Hepatic stellate cell (primary cell): Measurements from ENCODE around the gene CD101.

Experiments used
- DNase-seq: peaks from one replicate; pipeline ENCODE4 v3.0.0; 2011; ENCODE audit warnings: low spot score

CD101 gene

DNA sequence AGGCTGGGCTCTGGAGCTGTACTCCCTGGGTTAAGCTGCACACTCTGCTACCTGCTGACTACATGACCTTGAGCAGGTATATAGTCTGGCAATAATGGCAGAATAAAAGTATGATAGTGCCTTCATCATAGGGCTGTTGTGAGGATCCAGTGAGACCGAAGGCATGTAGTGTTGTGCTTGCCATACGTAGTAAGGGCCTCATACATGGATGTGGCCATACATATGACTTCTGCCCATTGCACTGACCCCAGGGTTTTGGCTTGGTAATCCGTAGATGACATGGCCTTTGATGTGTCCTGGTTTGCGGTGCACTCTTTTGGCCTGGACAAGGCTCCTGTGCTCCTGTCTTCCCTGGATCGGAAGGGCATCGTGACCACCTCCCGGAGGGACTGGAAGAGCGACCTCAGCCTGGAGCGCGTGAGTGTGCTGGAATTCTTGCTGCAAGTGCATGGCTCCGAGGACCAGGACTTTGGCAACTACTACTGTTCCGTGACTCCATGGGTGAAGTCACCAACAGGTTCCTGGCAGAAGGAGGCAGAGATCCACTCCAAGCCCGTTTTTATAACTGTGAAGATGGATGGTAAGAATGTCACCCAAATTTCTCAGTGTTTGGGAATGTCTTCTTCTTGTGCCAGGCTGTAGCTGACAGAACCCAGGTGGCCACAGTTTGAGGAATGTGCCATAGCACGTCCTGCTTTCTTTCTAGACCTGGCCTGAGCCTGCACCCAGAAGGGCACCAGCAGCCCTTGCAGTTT, 17.0 kb upstream of the CD101 start:
- DNase-seq: no peak

DNA sequence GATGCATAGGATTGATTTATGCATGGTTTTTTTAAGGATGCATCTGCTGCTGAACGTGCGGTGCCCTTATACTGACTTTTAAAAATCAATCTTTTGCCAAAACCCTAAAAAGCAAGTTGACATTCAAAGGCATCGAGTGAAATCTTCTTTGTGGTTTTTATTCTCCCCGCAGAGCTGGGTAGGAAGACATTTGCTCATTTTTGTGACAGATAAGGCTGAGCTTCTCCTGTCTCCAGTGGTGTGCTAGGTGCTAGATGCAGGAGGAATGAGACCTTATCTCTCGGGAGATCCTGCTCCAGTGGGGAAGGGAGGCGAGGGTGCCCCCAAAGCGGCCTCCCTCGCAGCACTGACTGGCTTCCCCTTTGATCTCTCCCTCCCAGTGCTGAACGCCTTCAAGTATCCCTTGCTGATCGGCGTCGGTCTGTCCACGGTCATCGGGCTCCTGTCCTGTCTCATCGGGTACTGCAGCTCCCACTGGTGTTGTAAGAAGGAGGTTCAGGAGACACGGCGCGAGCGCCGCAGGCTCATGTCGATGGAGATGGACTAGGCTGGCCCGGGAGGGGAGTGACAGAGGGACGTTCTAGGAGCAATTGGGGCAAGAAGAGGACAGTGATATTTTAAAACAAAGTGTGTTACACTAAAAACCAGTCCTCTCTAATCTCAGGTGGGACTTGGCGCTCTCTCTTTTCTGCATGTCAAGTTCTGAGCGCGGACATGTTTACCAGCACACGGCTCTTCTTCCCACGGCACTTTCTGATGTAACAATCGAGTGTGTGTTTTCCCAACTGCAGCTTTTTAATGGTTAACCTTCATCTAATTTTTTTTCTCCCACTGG, 14.9 kb upstream of the CD101 start:
- DNase-seq: no peak

DNA sequence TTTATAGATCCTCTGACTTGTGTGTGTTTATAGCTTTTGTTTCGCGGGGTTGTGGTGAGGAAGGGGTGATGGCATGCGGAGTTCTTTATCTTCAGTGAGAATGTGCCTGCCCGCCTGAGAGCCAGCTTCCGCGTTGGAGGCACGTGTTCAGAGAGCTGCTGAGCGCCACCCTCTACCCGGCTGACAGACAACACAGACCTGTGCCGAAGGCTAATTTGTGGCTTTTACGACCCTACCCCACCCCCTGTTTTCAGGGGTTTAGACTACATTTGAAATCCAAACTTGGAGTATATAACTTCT, 14.4 kb upstream of the CD101 start:
- no peak for DNase-seq

DNA sequence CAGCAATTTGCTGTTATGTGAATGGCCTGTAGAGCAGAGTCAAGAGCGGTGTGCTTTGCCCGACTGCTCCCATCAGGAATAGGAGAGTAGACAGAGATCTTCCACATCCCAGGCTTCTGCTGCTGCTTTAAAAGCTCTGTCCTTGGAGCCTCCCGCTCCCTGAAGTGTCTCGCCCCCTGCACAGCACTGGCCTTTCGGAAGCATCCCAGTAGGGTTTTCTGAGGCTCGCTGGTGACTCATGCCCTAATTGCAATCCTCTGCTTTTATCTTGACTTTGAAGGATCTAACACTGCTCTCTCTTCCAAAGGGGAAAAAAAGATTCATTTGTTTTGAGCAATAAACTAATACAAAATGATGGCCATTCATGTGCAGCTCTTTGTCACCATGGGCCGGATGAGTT, 13.3 kb upstream of the CD101 start:
- DNase-seq: no peak

DNA sequence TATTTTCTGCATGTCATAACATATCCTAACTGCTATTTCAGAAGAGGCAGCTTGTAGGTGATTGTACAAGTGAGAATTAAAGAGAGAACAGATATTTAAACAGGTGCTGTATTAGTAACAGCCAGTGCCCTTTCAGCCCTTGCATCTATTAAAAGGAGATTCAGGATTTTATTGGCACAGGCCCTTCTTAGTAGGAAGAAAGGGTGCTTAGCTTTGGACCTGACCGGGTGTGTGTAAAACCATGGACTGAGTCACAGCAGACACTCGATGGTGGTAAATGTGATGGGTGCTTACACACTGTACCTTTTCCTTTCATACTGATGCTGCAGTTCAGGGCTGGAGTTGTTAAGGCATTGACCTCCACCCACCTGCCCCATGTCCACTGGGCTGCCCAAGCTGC, 12.7 kb upstream of the CD101 start:
- no peak for DNase-seq

DNA sequence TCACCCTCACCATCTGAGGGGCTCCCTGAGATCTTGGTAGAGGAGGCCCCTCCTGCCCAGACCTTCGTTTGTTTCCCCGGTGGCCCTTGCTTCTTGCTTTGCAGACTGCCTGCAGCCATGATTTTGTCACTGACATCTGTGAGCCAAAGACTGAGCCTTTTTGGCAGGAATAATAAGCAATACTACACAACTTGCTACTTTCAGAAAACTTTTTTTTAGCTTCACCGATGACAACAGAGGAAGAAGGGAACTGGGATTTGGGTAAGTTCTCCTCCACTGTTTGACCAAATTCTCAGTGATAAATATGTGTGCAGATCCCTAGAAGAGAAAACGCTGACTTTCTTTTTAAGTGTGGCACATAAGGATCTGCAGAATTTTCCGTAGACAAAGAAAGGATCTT, 11.7 kb upstream of the CD101 start:
- no peak for DNase-seq

DNA sequence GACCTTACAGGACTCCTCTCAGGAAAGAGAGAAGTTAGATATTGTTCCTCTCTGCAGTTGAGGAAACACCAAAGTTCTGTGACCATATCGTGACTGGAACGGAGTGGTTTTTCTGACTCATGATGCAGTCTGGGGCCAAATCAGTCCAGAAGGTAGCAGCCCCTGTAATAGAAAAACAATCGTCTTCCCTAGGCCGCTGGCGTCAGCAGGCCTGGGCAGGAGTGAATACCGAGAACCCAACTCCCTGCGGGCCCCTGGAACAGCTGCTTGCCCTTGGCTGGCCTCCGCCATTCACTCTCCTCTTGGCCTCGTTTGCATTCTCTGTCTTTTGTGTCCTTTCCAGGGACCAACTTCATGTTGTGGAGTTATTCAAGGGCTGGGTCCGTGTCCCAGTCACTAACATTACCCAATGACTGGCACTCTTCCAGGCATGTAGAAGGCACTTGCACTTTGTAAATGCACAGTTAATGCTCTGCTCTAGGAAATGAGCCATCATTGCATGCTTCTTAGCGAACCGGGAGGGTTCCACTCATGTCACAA, 10.9 kb upstream of the CD101 start:
- peak; percentile 6 for DNase-seq

DNA sequence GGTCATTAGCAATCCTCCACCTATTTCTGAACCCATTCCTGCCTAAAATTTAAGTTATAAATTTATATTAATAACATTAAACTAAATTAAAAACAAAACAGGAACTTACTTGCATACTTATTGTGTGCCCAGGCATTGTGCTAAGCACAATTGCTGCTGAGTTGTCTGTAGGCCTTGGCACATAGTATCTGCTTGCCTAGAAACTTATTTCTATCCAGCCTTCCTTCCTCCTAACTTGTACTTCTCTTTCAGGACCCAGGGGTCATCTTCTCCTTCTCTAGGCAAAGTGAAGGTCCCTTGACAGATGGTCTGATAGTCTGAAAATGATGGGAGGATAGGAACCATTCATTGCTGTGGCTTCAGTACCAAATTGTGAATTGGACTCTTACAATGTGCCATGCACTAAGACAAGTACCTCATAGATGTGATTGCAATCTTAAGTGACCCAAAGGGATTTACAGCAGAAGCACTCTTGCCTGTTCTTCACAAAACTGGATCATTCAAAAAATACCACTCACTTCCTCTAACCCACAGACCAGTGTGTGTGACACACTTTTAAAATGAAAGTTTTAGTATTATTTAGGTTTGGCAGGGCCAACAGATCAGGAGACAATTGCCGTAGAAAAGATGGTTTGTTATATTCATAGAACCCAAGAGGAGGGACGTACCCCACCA, 10.3 kb upstream of the CD101 start:
- DNase-seq: no peak

DNA sequence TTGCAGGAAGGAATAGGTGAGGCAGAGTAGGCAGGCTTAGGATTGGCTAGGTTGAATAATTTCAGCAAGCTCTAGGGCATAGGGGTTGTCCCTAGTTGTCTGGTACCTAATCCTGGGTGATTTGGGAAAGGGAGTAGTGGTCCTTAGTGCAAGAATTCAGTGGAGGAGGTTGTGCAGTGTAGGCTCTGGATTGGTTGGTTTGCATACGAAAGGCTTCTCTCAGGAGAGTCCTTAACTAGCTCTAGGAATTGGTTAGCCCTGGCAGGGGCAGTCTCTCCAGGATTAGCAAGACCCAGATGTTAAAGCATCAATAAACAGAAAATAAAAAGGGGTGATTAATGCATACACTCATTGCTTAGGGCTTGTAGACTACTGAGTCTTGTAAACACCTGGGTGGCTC, 9.6 kb upstream of the CD101 start:
- DNase-seq: no peak

DNA sequence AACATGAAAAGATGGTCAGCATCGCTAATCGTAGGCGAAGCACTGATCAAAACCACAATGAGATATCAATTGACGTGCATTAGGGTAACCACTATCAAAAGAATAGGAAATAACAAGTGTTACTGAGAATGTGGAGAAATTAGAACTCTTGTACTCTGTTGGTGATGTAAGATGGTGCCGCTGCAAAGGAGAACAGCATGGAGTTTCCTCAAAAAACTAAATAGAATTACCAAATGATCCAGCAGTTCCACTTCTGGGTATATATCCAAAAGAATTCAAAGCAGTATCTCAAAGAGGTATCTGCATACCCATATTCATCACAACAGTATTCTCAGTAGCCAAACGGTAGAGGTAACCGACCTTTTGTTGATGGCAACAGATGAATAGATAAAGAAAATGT, 8.3 kb upstream of the CD101 start:
- no peak for DNase-seq

DNA sequence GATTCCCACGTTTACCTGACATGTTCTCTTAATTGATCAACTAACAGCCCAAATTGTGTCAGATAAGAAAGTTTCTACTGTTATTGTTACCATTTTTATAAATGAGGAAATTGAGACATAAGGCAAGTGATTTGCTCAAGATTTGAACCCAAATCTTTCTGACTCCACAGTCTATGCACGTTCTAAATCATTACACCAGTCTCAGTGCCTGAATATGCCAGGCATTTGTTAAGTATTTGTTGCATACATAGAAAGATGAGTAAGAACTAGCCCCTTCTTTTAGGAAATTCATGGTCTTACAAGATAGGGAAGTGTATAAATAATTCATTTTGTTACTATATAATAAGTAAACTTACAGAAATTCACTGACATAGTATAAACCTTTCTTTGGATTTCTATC, 7.1 kb upstream of the CD101 start:
- no peak for DNase-seq

DNA sequence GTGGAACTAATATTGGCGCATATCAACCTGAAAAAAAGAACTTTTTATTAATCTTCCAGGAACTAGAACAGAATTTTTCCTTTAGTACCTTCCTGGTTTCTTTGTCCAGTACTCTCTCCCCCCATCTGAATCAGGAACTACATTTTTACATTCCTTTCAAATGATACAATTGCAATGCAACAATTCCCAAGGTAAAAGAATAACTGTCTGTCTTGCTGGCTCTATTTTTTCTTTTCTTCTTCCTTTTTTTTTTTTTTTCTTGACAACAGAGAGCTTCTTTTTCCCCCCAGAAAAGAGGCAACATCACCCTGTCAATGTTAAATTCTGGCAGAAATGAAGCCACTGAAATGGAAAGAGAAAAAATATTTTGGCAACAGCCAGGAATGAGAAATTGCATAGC, 4.5 kb upstream of the CD101 start:
- no peak for DNase-seq

DNA sequence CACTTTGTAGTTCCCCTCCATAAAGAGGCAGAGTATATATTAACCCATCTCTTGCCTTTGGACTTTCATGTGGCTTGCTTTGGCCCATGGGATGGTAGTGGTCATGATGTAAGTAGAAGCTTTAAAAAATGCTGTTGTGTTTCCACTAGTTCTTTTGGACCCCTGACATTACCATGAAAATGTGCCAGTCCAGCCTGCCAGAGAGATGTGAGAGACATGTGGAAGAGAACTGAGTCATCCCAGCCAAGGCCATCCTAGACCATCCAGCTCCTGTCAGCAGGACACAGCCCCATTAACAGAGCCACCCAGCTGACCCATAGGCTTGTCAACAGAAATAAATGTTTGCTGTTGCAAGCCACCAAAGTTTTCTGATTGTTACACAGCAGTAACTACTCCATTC, 3.9 kb upstream of the CD101 start:
- DNase-seq: no peak

DNA sequence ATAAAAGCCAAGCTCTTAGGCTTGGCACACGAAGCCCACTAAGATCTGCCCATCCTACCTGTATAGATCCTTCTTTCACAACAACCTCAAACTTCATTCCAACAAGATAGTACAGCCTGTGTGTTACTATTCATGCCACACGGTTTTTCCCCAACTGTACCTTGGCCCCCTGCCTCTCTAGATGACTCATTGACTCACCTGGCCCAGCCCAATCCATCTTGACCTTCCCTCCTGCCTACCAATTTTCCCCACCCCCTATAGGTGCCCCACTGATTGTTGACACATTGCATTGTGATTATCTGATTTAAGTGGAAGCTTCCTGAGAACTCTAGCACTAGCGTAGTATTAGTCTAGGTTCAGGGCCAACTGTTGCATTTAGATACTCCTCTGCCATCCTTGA, 2.0 kb upstream of the CD101 start:
- DNase-seq: no peak

DNA sequence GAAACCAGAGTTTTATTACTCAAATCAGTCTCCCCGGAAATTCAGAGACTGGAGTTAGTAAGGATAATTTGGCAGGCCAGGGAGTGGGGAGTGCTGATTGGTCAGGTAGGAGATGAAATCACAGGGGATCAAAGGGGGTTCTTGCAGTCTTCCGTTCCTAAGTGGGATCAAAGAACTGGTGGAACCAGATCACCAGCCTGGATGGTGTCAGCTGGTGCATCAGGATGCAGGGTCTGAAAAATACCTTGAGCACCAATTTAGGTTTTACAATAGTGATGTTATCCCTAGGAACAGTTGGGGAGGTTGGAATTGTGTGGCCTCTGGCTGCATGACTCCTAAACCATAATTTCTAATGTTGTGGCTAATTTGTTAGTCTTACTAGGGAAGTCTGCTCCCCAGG, 1.4 kb upstream of the CD101 start:
- DNase-seq: no peak

DNA sequence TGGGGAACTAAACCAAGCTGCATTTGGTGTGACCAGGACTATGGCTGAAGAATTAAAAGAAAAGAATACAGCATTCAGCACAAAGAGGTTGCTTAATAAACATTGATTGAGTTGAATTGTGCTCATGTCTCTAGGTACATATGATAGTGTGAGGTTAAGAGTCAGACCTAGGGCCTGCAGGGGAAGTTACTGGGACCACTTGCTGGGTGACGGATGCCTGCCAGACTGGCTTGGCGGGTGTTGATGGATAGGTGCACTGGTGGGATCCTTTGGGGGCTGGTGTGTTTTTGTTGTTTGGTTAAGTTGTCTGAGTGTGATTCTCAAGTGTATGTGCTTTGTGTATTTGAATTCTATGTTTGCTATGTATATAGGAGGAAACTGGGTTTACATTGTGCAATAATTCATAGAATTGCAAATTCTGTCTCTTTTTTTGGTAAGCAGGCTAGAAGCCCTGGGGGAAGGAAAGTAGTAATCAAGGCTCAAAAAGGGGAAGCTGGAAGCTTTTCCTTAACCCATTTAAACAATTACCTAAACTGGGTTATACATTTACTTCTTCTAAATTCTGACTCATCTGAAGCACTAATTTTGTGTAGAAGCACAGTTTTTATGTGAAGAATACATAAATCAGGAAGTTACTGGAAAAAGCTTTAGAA, 1.8 kb downstream of the CD101 start:
- DNase-seq: no peak

DNA sequence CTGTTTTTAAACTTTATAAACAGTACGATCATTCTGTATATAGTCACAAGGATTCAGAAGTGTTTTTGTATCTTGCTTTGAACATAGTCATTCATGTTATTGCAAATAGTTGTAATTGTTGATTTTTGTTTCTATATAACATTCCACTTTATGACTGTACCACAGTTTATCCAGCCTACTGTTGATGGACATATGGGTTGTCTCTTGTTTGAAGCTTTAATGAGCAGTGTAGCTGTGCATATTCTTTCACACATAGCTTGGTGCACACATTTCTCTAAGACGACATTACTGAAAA, 6.1 kb downstream of the CD101 start:
- DNase-seq: no peak

DNA sequence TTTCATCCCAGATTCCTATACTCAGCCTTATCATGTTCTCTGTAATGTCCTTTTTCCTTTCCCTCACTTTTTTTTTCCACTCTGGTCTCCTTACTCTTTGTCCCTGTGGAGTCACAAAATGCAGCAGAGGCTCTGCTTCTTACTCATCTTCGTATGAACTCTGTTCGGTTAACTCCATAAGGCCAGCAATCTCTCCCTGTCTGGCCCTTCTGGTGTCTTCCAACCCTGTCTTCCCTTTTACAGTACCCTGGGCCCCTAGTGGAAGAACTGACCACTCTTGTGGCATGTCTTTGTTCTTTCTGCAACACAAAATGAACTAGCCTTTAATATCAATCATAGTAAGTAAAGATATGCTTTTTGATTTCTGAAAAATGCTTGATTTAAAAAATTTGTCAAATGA, 7.1 kb downstream of the CD101 start:
- no peak for DNase-seq

DNA sequence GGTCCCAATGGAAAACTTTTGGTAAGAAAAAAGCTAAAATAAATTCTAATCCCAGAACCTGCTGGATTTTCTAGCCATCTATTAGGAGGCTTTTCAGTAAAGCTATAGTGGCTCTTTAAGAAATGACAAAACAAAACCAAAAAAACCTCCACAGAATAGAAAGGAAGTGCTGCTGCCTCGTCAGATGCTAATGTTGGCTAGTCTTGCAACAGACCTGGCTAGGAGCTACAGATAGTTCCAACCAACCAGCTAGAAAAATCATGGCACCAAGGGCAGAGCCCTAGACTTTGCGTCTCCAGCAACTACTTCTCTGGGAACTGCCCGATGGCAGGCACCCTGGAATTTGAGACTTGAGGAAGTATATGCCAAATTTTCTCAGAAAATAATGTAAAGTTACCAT, 7.6 kb downstream of the CD101 start:
- no peak for DNase-seq

DNA sequence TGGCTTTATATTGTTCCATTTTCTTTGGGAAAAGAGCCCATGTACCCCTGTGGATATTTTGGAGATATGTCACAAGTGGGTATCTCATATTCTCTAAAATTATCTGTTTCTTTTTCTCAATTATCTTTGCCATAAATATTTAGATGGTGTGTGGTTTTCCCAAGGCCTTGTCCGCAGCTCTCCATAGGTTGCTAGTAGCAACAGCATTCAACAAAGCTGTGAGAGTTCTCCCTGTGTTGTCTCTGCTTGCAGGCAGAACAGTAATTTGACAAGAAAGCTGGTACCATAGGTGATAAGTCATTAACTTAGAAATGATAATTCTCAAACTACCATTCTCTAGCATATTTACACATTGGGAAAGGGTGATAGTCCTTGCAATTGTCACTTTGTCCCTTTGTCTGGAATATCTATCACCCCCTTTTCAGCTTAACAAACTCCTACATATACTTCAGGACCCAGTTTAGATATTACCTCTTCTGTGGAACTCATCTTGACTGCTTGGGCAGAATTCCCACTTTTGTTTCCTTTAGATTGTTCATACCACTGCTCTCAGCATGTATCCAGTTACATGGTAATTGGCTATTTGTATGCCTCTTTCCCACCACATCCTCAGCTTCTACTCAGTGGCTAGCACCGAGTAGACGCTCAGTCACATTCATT, 8.9 kb downstream of the CD101 start:
- no peak for DNase-seq

DNA sequence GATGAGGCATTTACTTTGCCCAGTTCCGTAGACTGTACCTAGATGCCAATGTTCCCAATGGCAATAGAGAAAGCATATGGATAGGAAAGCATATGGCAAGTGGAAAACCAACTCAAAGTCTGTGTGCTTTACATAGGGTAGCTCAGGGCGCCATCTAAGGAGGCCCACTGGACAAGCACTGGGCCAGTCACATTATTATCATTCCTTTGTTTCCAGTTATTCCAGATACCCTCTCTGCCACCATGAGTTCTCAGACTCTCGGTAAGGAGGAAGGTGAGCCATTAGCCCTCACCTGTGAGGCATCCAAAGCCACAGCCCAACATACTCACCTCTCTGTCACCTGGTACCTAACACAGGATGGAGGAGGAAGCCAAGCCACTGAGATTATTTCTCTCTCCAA, 9.8 kb downstream of the CD101 start:
- no peak for DNase-seq

DNA sequence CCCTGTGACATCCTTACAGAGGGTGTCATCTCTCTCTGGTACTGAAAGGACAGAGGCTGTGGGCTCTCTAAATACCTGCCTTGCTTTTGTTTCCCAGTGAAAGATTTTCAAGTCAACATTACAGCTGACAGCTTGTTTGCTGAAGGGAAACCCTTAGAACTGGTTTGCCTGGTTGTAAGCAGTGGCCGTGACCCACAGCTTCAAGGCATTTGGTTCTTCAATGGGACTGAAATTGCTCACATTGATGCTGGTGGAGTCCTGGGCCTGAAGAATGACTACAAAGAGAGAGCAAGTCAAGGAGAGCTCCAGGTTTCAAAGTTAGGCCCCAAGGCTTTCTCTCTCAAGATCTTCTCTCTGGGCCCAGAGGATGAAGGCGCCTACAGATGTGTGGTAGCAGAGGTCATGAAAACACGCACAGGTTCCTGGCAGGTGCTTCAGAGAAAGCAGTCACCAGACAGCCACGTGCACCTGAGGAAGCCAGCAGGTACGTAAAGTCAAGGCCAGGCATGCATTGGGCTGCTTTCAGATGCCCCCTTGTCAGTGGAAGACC, 11.8 kb downstream of the CD101 start:
- no peak for DNase-seq
